B cell (primary cell): ENCODE results near the gene PRKCA.

Source experiments
- EZH2 ChIP-seq: IDR thresholded peaks from 2 replicates; pipeline ENCODE4 v1.6.1; 2012; ENCODE audit warnings: borderline replicate concordance, low read depth, mild to moderate bottlenecking, moderate library complexity, low read length; ENCODE audit not compliant: insufficient read depth, poor library complexity, severe bottlenecking
- TF ChIP-seq, protein P1 (sequence below): fragments of 200-600 bp; IDR thresholded peaks from one replicate; pipeline ENCODE4 v1.8.0; 2022; ENCODE audit warnings: antibody characterized with exemption, mild to moderate bottlenecking

DNA sequence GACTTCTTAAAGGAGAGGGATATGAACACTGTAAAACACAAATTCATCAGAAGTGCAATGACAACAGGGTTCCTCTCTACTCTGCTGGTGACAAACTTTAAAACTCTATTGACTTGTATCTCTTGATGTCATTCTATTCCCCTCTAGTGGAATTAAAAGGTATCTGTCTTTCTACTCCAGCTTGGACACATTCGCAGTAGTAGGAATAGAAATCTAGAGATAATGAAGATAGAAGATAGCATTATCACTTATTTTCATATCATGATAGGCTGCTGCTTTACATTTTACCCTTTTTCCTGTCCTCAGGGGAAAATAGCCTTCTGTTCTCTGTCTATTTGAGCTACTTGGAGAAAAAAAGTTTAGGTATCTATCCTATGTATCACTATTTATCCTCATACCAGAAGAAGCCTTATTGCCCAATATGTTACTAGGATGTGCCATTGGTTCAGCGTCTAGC, 322.9 kb downstream of the PRKCA start:
- TF ChIP-seq, protein P1, sequence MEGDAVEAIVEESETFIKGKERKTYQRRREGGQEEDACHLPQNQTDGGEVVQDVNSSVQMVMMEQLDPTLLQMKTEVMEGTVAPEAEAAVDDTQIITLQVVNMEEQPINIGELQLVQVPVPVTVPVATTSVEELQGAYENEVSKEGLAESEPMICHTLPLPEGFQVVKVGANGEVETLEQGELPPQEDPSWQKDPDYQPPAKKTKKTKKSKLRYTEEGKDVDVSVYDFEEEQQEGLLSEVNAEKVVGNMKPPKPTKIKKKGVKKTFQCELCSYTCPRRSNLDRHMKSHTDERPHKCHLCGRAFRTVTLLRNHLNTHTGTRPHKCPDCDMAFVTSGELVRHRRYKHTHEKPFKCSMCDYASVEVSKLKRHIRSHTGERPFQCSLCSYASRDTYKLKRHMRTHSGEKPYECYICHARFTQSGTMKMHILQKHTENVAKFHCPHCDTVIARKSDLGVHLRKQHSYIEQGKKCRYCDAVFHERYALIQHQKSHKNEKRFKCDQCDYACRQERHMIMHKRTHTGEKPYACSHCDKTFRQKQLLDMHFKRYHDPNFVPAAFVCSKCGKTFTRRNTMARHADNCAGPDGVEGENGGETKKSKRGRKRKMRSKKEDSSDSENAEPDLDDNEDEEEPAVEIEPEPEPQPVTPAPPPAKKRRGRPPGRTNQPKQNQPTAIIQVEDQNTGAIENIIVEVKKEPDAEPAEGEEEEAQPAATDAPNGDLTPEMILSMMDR = no peak
- no peak for TF ChIP-seq EZH2
